Upper lobe of left lung (tissue), 6 donors: ENCODE measurements around the gene RHBDL1. TPM values are rescaled to one million over a fixed set of nuclear protein-coding genes. Genes with fewer than 3 reads are reported as not detected.

Experiments
- ATAC-seq, 2 donors: fragments of 200-7000 bp; cut with Tn5 transposase; one replicate each; pipeline ENCODE4 v1.9.1; 2022; ENCODE audit warnings: mild to moderate bottlenecking in 2 of 2, moderate library complexity in 2 of 2; ENCODE audit not compliant: low FRiP score in 2 of 2
- DNase-seq, 2 donors: peaks; one replicate each; pipeline ENCODE4 v3.0.0-alpha.2; 2019 to 2020
- H3K27ac ChIP-seq, 4 donors: fragments of 200-600 bp; sonication (generic); one replicate each; pipeline ENCODE4 v1.5.1; 2016 to 2019
- H3K27me3 ChIP-seq, 4 donors: fragments of 200-600 bp; sonication (generic); one replicate each; pipeline ENCODE4 v1.5.1; 2017 to 2019
- H3K36me3 ChIP-seq, 4 donors: fragments of 200-600 bp; sonication (generic); one replicate each; pipeline ENCODE4 v1.5.1; 2016 to 2019
- H3K4me1 ChIP-seq, 4 donors: fragments of 200-600 bp; sonication (generic); one replicate each; pipeline ENCODE4 v1.5.1; 2018 to 2019
- H3K4me3 ChIP-seq, 4 donors: fragments of 200-600 bp; sonication (generic); one replicate each; pipeline ENCODE4 v1.5.1; 2017 to 2019; ENCODE audit warnings: mild to moderate bottlenecking in 2 of 4, moderate library complexity in 1 of 4
- H3K9me3 ChIP-seq, 4 donors: fragments of 200-600 bp; sonication (generic); one replicate each; pipeline ENCODE4 v1.5.1; 2018 to 2019
- CTCF ChIP-seq, 6 experiments: fragments of 450-650 bp in 4 of 6; fragments of 200-600 bp in 2 of 6; sonication (generic) in 2 of 6; IDR thresholded peaks; one replicate each; pipeline ENCODE4 v1.5.1; 2016 to 2019; ENCODE audit warnings: antibody characterized with exemption in 6 of 6
- EP300 ChIP-seq, 4 donors: sonication (generic); formaldehyde crosslinking; IDR thresholded peaks; one replicate each; pipeline ENCODE4 v1.5.1; 2017; ENCODE audit warnings: antibody characterized with exemption in 4 of 4, control low read depth in 2 of 4
- POLR2A ChIP-seq, 4 donors: fragments of 450-650 bp; IDR thresholded peaks; one replicate each; pipeline ENCODE4 v1.5.1; 2016 to 2017; ENCODE audit warnings: antibody characterized with exemption in 4 of 4, mild to moderate bottlenecking in 2 of 4
- POLR2AphosphoS5 ChIP-seq, 2 donors: sonication (generic); formaldehyde crosslinking; IDR thresholded peaks; one replicate each; pipeline ENCODE4 v1.5.1; 2017; ENCODE audit warnings: antibody characterized with exemption in 2 of 2
- WGBS, 2 donors: methylation state at CpG; one replicate each; pipeline ENCODE4 v1.1.5; 2017 to 2018; 5-methylcytosine and 5-hydroxymethylcytosine counted together
- total RNA-seq, 6 donors: library from RNA; depleted of rRNA in 4 of 6; stranded (reverse); fragments of >200 nt in 4 of 6; gene quantifications; one replicate each; pipeline versions ENCODE4 v1.1.0 to v1.2.1, GENCODE V29; 2016 to 2021
- donor health status: DM: no; HTN: no; CAD: no; lungs with moderate emphysema.
- donor health status: DM: no; HTN: yes; CAD: no; lungs with severe emphysema.

The RHBDL1 gene
- total RNA-seq, 6 donors from 2014 or later, result 0.59 to 2.1 (median 0.76) TPM; not detected in 1

GRCh38 chr16:698911-699671, 23.6 kb downstream of the RHBDL1 start:
- Histone ChIP-seq H3K4me1 (peaks cover 16 to 29% (median 22%) of the 10 kb centered on the region in 4 donors), H3K36me3 (no peaks in the 10 kb centered on the region), H3K27ac (no peak overlapping the region), H3K27me3 (peaks cover 2 to 70% (median 36%) of the 10 kb centered on the region in 4 donors), H3K9me3 (no peaks in the 10 kb centered on the region), H3K4me3 (no peak overlapping the region)
- 70% methylated on average over 14 to 16 of the region's 19 CpGs for WGBS, 2 donors
- TF ChIP-seq EP300 (IDR thresholded peaks at IDR 0.05) (no peak), POLR2AphosphoS5 (IDR thresholded peaks at IDR 0.05) (no peak), POLR2A (IDR thresholded peaks at IDR 0.05) (no peak), CTCF (IDR thresholded peaks at IDR 0.05) (no peak)
- ATAC-seq, result no peak
- DNase-seq, result peak in 1 of 2 donors; percentile 48

GRCh38 chr16:700684-701584, 25.5 kb downstream of the RHBDL1 start:
- Histone ChIP-seq H3K4me3 (no peak overlapping the region), H3K9me3 (no peaks in the 10 kb centered on the region), H3K27me3 (peaks cover 2 to 70% (median 35%) of the 10 kb centered on the region in 4 donors), H3K4me1 (peaks cover 5 to 23% (median 8%) of the 10 kb centered on the region in 4 donors), H3K27ac (no peak overlapping the region), H3K36me3 (no peaks in the 10 kb centered on the region)
- DNase-seq (peak in 1 of 2 donors; percentile 91), ATAC-seq (peak in 1 of 2 donors; percentile 63)
- 10 to 20% methylated on average over 7 to 37 of the region's 76 CpGs for WGBS, 2 donors
- TF ChIP-seq EP300 (IDR thresholded peaks at IDR 0.05) (no peak), POLR2A (IDR thresholded peaks at IDR 0.05) (no peak), POLR2AphosphoS5 (IDR thresholded peaks at IDR 0.05) (no peak), CTCF (IDR thresholded peaks at IDR 0.05) (no peak)

GRCh38 chr16:702341-702740, 26.9 kb downstream of the RHBDL1 start:
- Histone ChIP-seq H3K4me1 (peaks cover 5 to 30% (median 8%) of the 10 kb centered on the region in 4 donors), H3K27ac (no peak overlapping the region), H3K9me3 (no peaks in the 10 kb centered on the region), H3K4me3 (no peak overlapping the region), H3K27me3 (peaks cover 4 to 74% (median 45%) of the 10 kb centered on the region in 4 donors), H3K36me3 (no peaks in the 10 kb centered on the region)
- no peak for TF ChIP-seq POLR2AphosphoS5 (IDR thresholded peaks at IDR 0.05)
- no peak for TF ChIP-seq POLR2A (IDR thresholded peaks at IDR 0.05)
- TF ChIP-seq CTCF (IDR thresholded peaks at IDR 0.05), result no peak
- WGBS, 2 donors, result 85 to 88% methylated on average over 19 of the region's 19 CpGs
- DNase-seq (no peak), ATAC-seq (no peak)

- H3K27ac ChIP-seq, result no peak overlapping the region
- ATAC-seq, result no peak
- peaks cover 4 to 82% (median 47%) of the 10 kb centered on the region in 4 donors for H3K27me3 ChIP-seq
- peaks cover 5 to 30% (median 8%) of the 10 kb centered on the region in 4 donors for H3K4me1 ChIP-seq
- WGBS, 2 donors, result 69 to 92% methylated on average over 2 to 5 of the region's 12 CpGs
- no peak overlapping the region for H3K4me3 ChIP-seq
- H3K9me3 ChIP-seq, result no peaks in the 10 kb centered on the region
- no peaks in the 10 kb centered on the region for H3K36me3 ChIP-seq
- TF ChIP-seq POLR2A (IDR thresholded peaks at IDR 0.05) (no peak), CTCF (IDR thresholded peaks at IDR 0.05) (no peak), EP300 (IDR thresholded peaks at IDR 0.05) (no peak), POLR2AphosphoS5 (IDR thresholded peaks at IDR 0.05) (no peak)
- DNase-seq, result peak in 1 of 2 donors; percentile 59
Measured at GRCh38 chr16:703406-703805, 27.9 kb downstream of the RHBDL1 start.
